ENCODE results near the gene RGS18. TPM values are rescaled to one million over a fixed set of nuclear protein-coding genes. Genes with fewer than 3 reads are reported as not detected.
"Not testable (repeated sequence)": the region's sequence is repeated elsewhere in the genome, so short reads cannot be mapped to it uniquely, and the experiment has no call there.

Gene RGS18
- total RNA-seq, 2 experiments from 2014 or later = 0.23 TPM; not detected in 1

DNA sequence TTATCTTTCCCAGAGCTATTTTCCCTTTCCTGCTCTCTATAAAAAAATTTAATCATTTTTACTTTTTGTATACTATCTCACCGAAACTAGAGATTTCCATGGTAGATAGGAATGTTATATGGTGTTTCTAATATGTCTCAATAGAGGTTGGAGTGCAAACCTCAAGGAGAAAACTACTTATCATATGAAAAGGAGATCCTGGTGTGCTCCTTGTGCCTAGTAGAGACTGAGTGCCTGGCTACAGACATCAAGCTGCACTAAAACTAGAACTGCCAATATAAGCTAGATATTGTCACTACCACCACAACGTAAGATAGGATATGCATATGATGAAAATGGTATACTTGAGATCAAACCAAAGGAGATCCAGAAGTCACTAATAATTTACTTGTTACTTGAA lies 67.0 kb downstream of the RGS18 start:
- intact Hi-C loops (cut with micrococcal nuclease) = no loop called here
- H3K36me3 Mint-ChIP-seq (ENCODE audit: low read depth) = no peaks in the 10 kb centered on the region
- H3K4me1 Mint-ChIP-seq (ENCODE audit: low read depth) = no peaks in the 10 kb centered on the region
- TF ChIP-seq, protein P1, sequence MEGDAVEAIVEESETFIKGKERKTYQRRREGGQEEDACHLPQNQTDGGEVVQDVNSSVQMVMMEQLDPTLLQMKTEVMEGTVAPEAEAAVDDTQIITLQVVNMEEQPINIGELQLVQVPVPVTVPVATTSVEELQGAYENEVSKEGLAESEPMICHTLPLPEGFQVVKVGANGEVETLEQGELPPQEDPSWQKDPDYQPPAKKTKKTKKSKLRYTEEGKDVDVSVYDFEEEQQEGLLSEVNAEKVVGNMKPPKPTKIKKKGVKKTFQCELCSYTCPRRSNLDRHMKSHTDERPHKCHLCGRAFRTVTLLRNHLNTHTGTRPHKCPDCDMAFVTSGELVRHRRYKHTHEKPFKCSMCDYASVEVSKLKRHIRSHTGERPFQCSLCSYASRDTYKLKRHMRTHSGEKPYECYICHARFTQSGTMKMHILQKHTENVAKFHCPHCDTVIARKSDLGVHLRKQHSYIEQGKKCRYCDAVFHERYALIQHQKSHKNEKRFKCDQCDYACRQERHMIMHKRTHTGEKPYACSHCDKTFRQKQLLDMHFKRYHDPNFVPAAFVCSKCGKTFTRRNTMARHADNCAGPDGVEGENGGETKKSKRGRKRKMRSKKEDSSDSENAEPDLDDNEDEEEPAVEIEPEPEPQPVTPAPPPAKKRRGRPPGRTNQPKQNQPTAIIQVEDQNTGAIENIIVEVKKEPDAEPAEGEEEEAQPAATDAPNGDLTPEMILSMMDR (IDR thresholded peaks at IDR 0.05) = no peak
- POLR2A ChIA-PET = no interaction called here
- ATAC-seq (no peak), DNase-seq (no peak)
- H3K4me3 Mint-ChIP-seq = no peak overlapping the region
- CTCF ChIA-PET = no interaction called here
- no peaks in the 10 kb centered on the region for H3K27me3 Mint-ChIP-seq
- no peaks in the 10 kb centered on the region for H3K9me3 Mint-ChIP-seq
- no peak overlapping the region for H3K27ac Mint-ChIP-seq

- no peak for ATAC-seq
- POLR2A ChIA-PET = no interaction called here
- no peaks in the 10 kb centered on the region for H3K27me3 Mint-ChIP-seq
Observed at GRCh38 chr1:192225703-192226102, 67.4 kb downstream of the RGS18 start.

DNA sequence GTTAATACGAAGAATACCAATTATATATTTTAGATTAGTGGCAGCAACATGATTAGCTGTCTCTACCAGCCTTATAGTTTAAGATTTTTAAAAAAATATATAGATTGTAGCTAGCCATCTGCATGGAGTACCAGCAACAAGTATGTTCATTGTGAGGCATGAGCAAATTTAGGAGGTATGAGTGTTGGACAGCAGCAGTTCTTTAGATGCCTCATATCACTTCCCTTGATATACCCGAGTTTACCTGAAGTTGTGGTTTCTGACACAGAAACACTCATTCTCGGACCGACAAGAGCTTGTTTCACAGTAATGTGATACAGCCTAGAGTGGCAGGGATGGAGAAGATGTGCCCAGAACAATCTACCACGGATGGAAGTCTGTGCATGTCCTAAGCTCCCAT lies 69.1 kb downstream of the RGS18 start:
- Mint-ChIP-seq H3K27me3 (no peaks in the 10 kb centered on the region), H3K36me3 (ENCODE audit: low read depth) (no peaks in the 10 kb centered on the region), H3K4me3 (no peak overlapping the region), H3K27ac (no peak overlapping the region), H3K4me1 (ENCODE audit: low read depth) (no peaks in the 10 kb centered on the region), H3K9me3 (no peaks in the 10 kb centered on the region)
- no peak for ATAC-seq
- ChIA-PET POLR2A (no interaction called here), CTCF (no interaction called here)
- TF ChIP-seq, protein P1 (IDR thresholded peaks at IDR 0.05) = no peak
- intact Hi-C loops (cut with micrococcal nuclease) = no loop called here
- DNase-seq = no peak

More at GRCh38 chr1:192225703-192226102, 67.4 kb downstream of the RGS18 start:
- intact Hi-C loops (cut with micrococcal nuclease) = no loop called here
- Mint-ChIP-seq H3K4me1 (ENCODE audit: low read depth) (no peaks in the 10 kb centered on the region), H3K9me3 (no peaks in the 10 kb centered on the region), H3K36me3 (ENCODE audit: low read depth) (no peaks in the 10 kb centered on the region), H3K4me3 (no peak overlapping the region), H3K27ac (no peak overlapping the region)
- CTCF ChIA-PET = no interaction called here
- no peak for DNase-seq
- TF ChIP-seq, protein P1 (IDR thresholded peaks at IDR 0.05) = no peak

DNA sequence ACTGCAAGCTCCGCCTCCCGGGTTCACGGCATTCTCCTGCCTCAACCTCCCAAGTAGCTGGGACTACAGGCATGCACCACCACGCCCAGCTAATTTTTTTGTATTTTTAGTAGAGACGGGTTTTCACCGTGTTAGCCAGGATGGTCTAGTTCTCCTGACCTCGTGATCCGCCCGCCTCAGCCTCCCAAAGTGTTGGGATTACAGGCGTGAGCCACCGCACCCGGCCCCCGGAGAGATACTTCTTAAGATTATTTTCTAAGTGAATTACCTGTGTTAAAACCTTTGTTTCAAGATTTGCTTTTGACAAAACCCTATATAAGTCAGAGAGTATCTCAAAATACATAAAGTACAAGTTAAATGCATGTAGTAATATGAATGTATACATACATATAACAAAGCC lies 69.7 kb downstream of the RGS18 start:
- ATAC-seq; DNase-seq; H3K4me1 Mint-ChIP-seq (ENCODE audit: low read depth); H3K27me3 Mint-ChIP-seq; H3K27ac Mint-ChIP-seq; H3K4me3 Mint-ChIP-seq; intact Hi-C loops (cut with micrococcal nuclease); POLR2A ChIA-PET; CTCF ChIA-PET; H3K36me3 Mint-ChIP-seq (ENCODE audit: low read depth); H3K9me3 Mint-ChIP-seq: not testable (repeated sequence)

- Mint-ChIP-seq H3K27ac (no peak overlapping the region), H3K9me3 (no peaks in the 10 kb centered on the region), H3K4me1 (ENCODE audit: low read depth) (no peaks in the 10 kb centered on the region), H3K27me3 (no peaks in the 10 kb centered on the region), H3K36me3 (ENCODE audit: low read depth) (no peaks in the 10 kb centered on the region), H3K4me3 (no peak overlapping the region)
- POLR2A ChIA-PET = no interaction called here
- DNase-seq (no peak), ATAC-seq (no peak)
- intact Hi-C loops (cut with micrococcal nuclease) = no loop called here
- CTCF ChIA-PET = no interaction called here
- TF ChIP-seq, protein P1 (IDR thresholded peaks at IDR 0.05) = no peak
Observed at GRCh38 chr1:192232817-192233417, 74.7 kb downstream of the RGS18 start.

- Mint-ChIP-seq H3K9me3 (no peaks in the 10 kb centered on the region), H3K4me1 (ENCODE audit: low read depth) (no peaks in the 10 kb centered on the region), H3K27me3 (no peaks in the 10 kb centered on the region), H3K36me3 (ENCODE audit: low read depth) (no peaks in the 10 kb centered on the region), H3K27ac (no peak overlapping the region), H3K4me3 (no peak overlapping the region)
- intact Hi-C loops (cut with micrococcal nuclease) = no loop called here
- ChIA-PET CTCF (interaction anchor here (0.6 kb wide), 1 partner anchor 24 kb away, joined by 3 read pairs; no protein-coding TSS in a partner anchor), POLR2A (no interaction called here)
- TF ChIP-seq, protein P1 (IDR thresholded peaks at IDR 0.05) = no peak
- ATAC-seq = no peak
- no peak for DNase-seq
Observed at GRCh38 chr1:192235127-192235526, 76.9 kb downstream of the RGS18 start.

Measured in activated CD8-positive, alpha-beta T cell treated with anti-CD3 and anti-CD28 coated beads for 36 hours (primary cell).